Dedifferentiated amniotic fluid mesenchymal stem cell (primary cell): Measurements from ENCODE around the gene CHRD.

ENCODE experiments used
- DNase-seq: peaks from one replicate; pipeline ENCODE4 v3.0.0-alpha.2; 2016; ENCODE audit errors: extremely low spot score

CHRD gene

GRCh38 chr3:184360929-184361531 is 18.8 kb upstream of the CHRD start:
- no peak for DNase-seq

DNA sequence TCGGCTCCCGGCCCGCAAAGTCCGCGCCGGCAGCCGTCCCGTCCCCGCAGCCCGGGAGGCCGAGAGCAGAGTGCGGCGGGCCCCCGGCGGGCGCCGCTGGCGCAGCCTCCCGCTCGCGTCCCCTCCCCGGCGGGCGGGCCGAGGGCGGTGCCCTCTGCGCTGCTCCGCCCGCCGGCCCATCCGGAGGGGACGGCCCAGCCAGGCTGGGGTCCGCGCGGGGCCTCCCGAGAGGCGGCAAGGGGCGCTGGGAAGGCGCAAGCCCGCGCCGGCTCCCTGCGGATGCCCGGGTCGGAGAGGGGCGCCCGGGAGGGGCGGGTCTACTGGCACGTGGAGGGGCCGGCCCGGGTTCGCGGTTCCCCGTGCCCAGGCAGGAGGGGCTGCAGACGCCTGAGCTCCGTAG is 18.3 kb upstream of the CHRD start, which contains the start of the genes CLCN2 and POLR2H:
CLCN2 (minus strand) TSS at position 74 of the 400 bp plus-strand sequence. CDS start 126 bp downstream, outside the sequence.
POLR2H (plus strand) TSS at position 179 of the 400 bp plus-strand sequence. CDS start 1,783 bp downstream, outside the sequence.
- DNase-seq: no peak

DNA sequence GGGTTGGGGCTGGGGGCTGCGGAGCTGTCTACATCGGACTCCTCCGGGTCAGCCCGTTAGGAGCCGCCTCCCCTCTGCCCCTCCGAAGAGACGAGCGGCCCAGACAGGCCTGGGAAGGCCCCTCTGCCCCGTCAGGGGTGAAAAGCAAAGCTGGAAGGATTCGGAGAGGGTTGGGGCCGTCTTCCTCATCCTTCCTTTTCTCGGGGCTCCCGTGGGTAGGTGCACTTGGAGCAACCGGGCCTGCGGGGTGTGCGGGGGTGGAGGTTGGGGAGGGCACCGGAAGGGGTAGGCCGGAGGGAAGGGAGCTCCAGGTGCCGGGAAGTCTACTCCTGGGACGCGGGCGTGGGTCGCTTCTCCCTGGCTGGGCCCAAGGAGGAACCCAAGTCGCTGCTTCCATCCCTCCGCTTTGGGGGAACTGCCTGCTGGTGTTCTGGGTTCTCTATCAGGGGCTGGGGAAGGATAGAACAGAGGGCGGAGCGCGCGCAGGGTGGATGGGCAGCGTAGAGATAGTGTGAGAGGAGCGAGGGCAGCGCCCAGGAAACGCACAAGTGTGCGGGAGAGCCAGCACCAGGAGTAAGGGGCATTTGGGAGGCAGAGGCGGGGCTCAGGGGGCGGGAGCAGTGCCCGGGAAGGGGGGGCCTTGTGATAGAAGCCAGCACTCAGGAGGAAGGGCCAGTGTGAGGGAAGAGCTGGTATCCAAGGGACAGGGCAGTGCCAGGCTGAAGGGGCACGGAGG is 17.8 kb upstream of the CHRD start:
- DNase-seq: peak; percentile 59

- peak; percentile 95 for DNase-seq
Measured at GRCh38 chr3:184362668-184363546, 16.9 kb upstream of the CHRD start.

GRCh38 chr3:184366619-184367289 is 13.1 kb upstream of the CHRD start:
- DNase-seq: peak; percentile 77

- DNase-seq: no peak
Measured at GRCh38 chr3:184368116-184368515, 11.7 kb upstream of the CHRD start.

- DNase-seq: peak; percentile 34
Measured at GRCh38 chr3:184368586-184369183, 11.2 kb upstream of the CHRD start.

GRCh38 chr3:184371570-184372018 is 8.3 kb upstream of the CHRD start:
- peak; percentile 76 for DNase-seq

GRCh38 chr3:184372296-184372821 is 7.5 kb upstream of the CHRD start:
- no peak for DNase-seq

GRCh38 chr3:184372911-184373310 is 6.9 kb upstream of the CHRD start:
- no peak for DNase-seq

GRCh38 chr3:184373422-184373821 is 6.4 kb upstream of the CHRD start:
- peak; percentile 47 for DNase-seq

DNA sequence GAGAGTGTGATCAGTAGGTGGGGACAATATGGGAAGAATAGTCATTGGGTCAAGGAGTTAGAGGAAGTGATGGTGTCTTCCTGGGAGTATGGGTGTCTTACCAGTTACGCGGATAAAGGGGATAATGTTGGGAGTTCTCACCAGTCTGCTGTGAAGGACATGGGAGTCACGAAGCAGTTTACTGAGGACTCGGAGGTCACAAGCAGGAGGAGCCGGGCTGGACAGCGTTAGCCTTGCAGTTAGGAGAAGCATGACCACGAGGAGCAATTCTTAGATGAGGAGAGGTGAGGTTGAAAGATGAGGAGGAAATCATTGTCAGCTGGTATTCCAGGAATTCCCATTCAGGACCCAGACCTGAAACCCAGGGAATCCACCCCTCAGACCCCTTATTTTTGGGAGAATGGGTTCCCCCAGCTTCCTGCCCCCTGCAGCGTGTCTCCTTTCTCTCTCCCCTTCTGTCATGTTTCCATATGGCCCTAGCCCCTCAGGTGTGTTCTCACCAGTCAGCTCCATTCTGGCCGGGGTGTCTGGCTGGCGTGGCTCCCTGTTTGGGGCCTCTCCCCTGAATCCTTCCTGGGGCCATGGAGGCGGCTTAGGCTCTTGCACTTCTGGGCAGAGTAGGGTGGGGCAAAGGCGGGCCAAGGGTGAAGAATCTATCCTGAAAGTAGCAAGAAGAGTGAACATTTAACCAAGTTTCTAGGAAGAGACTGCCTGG is 4.0 kb upstream of the CHRD start:
- DNase-seq: no peak

- DNase-seq: no peak
Measured at GRCh38 chr3:184377374-184377773, 2.5 kb upstream of the CHRD start.

DNA sequence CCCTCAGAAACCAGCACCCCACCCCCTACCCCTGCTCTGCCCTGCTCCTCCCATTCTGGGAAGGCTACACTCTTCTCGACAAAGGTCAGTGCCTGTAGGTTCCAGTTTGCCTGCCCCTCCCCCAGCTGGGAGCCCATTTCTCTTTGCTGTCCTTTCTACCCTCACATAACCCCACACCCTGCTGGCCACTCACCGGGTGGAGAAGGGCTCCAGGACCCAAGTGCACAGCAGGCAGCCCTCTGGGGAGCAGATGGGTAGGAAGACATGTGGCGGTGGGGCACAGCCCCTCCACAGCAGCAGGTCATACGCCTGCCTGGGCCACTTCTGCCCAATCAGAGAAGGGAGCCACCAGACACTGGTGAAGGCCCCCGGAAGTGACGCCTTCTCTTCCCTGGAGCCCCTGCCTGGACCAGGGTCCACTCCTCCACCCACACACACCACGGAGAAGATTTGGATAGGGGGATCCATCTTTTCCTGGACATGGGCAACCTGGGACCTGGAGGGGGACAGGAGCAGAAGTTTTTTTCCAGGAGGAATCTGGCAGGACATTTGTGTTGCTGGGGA is 1.9 kb upstream of the CHRD start, which contains the start of gene THPO:
THPO (minus strand) TSS at position 326 of the 564 bp plus-strand sequence. CDS start 1,948 bp downstream, outside the sequence.
- DNase-seq: no peak

DNA sequence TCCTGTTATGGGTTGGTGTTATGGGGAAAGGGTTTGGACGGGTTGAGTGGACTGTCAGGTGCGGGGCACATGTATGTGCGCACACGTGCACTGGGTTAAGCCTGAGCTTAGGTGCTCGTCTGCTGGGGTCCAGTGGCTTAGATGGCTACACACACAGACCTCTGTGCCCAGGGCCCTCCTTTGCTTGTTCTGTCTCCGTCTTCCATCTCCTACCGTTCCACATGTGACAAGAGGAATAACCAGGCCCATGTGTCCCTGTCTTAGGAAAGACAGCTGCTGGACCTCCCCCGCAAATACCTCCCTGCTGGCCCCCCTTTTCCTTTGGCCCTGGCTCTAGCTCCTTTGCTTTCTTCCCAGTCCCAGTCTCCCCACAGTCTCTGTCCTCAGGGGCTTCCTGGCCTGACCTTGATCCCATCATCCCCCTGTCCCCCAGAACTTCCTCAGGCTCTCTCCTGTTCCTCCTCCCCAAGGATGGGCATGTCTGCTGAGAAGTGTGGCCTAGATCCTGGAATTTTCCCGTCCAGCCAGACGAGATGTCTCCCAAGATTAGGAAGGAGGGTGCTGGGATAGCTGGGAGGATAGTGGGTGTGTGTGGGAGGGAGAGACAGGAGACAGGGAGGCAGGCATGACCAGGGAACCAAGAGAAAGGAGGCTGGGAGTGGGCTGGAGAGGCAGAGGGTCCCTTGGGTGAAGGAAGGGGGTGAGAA is 1.1 kb upstream of the CHRD start:
- DNase-seq: no peak

DNA sequence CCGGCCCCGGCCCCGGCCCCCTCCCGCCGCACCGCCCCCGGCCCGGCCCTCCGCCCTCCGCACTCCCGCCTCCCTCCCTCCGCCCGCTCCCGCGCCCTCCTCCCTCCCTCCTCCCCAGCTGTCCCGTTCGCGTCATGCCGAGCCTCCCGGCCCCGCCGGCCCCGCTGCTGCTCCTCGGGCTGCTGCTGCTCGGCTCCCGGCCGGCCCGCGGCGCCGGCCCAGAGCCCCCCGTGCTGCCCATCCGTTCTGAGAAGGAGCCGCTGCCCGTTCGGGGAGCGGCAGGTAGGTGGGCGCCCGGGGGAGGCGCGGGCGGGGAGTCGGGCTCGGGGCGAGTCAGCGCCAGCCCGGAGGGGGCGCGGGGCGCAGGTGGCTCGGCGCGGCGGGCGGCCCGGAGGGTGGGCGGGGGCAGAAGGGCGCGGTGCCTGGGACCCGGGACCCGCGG is 352 bp downstream of the CHRD start:
- no peak for DNase-seq

DNA sequence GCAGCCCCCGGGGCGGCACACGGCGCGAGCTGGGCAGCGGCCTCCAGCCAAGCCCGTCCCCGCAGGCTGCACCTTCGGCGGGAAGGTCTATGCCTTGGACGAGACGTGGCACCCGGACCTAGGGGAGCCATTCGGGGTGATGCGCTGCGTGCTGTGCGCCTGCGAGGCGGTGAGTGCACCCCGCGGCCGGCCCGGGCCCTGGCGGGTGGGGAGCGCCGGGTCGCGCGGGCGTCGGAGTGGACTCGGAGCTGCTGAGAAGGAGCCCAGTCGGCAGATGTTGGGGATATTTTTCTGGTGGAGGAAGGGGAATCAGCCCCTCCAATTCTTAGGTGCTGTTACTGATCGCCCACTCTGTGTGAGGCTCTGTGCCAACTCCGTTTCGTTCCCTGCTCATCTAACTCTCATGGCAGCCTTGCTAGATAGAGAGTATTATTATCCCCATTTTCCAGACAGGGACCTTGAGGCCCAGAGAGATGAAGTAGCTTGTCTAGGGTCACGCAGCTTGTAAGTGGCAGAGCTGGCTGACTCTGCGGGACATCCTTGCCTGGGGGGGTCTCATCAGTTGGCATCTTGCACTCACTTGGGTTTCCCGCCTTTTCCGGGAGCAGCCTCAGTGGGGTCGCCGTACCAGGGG is 890 bp downstream of the CHRD start:
- DNase-seq: no peak
